Lower leg skin (tissue), 4 donors: Measurements from ENCODE around the gene TERT. TPM values are rescaled to one million over a fixed set of nuclear protein-coding genes. Genes with fewer than 3 reads are reported as not detected.

ENCODE experiments used
- DNase-seq, 2 donors: peaks; one replicate each; pipeline ENCODE4 v3.0.0-alpha.2; 2019; ENCODE audit warnings: low spot score in 2 of 2
- H3K4me3 ChIP-seq: fragments of 200-600 bp; sonication (generic); 2 replicates; pipeline ENCODE4 v1.5.1; 2017; ENCODE audit warnings: mild to moderate bottlenecking, low read depth; ENCODE audit not compliant: poor library complexity, severe bottlenecking
- CTCF ChIP-seq, 3 donors: fragments of 450-650 bp; IDR thresholded peaks; one replicate each; pipeline ENCODE4 v1.5.1; 2016; ENCODE audit warnings: antibody characterized with exemption in 3 of 3, mild to moderate bottlenecking in 3 of 3, moderate library complexity in 2 of 3
- POLR2A ChIP-seq, 2 donors: fragments of 450-650 bp; IDR thresholded peaks; one replicate each; pipeline ENCODE4 v1.6.1; 2016 to 2017; ENCODE audit warnings: antibody characterized with exemption in 2 of 2, mild to moderate bottlenecking in 1 of 2, moderate library complexity in 1 of 2
- WGBS, 2 donors: methylation state at CpG; one replicate each; pipeline ENCODE4 v1.1.5; 2018; 5-methylcytosine and 5-hydroxymethylcytosine counted together
- intact Hi-C: fragments of 100-400 bp; cut with DNase I; formaldehyde crosslinking; loops from one replicate; pipeline ENCODE4 v1.15.0; 2023; ENCODE audit warnings: low total_unique reads
- total RNA-seq, 4 donors: library from RNA; depleted of rRNA; stranded (reverse); fragments of >200 nt; gene quantifications; one replicate each; pipeline ENCODE4 v1.1.0, GENCODE V29; 2016

TERT gene
- total RNA-seq, 4 donors from 2014 or later = 0.13 to 0.38 TPM; not detected in 2

GRCh38 chr5:1319436-1320256 lies 24.8 kb upstream of the TERT start:
- no peak overlapping the region for H3K4me3 ChIP-seq
- DNase-seq = peak in 1 of 2 donors; percentile 80
- TF ChIP-seq POLR2A (IDR thresholded peaks at IDR 0.05) = no peak
- TF ChIP-seq CTCF (IDR thresholded peaks at IDR 0.05) = no peak
- 81 to 91% methylated on average over 20 to 21 of the region's 21 CpGs for WGBS, 2 donors
- intact Hi-C loops = no loop called here

- WGBS, 2 donors = 91% methylated on average over 20 to 29 of the region's 29 CpGs
- TF ChIP-seq POLR2A (IDR thresholded peaks at IDR 0.05) (no peak), CTCF (IDR thresholded peaks at IDR 0.05) (no peak)
- intact Hi-C loops = no loop called here
- peak in 1 of 2 donors; percentile 81 for DNase-seq
- no peak overlapping the region for H3K4me3 ChIP-seq
Observed at GRCh38 chr5:1318659-1319251, 23.9 kb upstream of the TERT start.

GRCh38 chr5:1317921-1318565 lies 23.2 kb upstream of the TERT start:
- intact Hi-C loops = no loop called here
- no peak overlapping the region for H3K4me3 ChIP-seq
- peak in 1 of 2 donors; percentile 77 for DNase-seq
- WGBS, 2 donors = 91 to 92% methylated on average over 26 of the region's 26 CpGs
- TF ChIP-seq POLR2A (IDR thresholded peaks at IDR 0.05) (no peak), CTCF (IDR thresholded peaks at IDR 0.05) (no peak)

GRCh38 chr5:1316588-1317340 lies 21.9 kb upstream of the TERT start:
- no peak overlapping the region for H3K4me3 ChIP-seq
- intact Hi-C loops = no loop called here
- 37 to 42% methylated on average over 17 of the region's 17 CpGs for WGBS, 2 donors
- peak in 1 of 2 donors; percentile 48 for DNase-seq
- TF ChIP-seq CTCF (IDR thresholded peaks at IDR 0.05) = no peak
- no peak for TF ChIP-seq POLR2A (IDR thresholded peaks at IDR 0.05)

- H3K4me3 ChIP-seq = no peak overlapping the region
- intact Hi-C loops = no loop called here
- no peak for TF ChIP-seq POLR2A (IDR thresholded peaks at IDR 0.05)
- WGBS, 2 donors = 19 to 21% methylated on average over 33 of the region's 33 CpGs
- peak in 1 of 2 donors; percentile 88 for DNase-seq
Observed at GRCh38 chr5:1315709-1316587, 21.1 kb upstream of the TERT start.
